CD4-positive, alpha-beta T cell treated with Interleukin-17A for 4 hours (primary cell): Measurements from ENCODE around the gene DLD.
"Not testable (repeated sequence)": the region's sequence is repeated elsewhere in the genome, so short reads cannot be mapped to it uniquely, and the experiment has no call there.

Experiments used
- DNase-seq: peaks from one replicate; pipeline ENCODE4 v3.0.0-alpha.2; 2020; ENCODE audit warnings: mixed read lengths

The DLD gene, protein sequence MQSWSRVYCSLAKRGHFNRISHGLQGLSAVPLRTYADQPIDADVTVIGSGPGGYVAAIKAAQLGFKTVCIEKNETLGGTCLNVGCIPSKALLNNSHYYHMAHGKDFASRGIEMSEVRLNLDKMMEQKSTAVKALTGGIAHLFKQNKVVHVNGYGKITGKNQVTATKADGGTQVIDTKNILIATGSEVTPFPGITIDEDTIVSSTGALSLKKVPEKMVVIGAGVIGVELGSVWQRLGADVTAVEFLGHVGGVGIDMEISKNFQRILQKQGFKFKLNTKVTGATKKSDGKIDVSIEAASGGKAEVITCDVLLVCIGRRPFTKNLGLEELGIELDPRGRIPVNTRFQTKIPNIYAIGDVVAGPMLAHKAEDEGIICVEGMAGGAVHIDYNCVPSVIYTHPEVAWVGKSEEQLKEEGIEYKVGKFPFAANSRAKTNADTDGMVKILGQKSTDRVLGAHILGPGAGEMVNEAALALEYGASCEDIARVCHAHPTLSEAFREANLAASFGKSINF

DNA sequence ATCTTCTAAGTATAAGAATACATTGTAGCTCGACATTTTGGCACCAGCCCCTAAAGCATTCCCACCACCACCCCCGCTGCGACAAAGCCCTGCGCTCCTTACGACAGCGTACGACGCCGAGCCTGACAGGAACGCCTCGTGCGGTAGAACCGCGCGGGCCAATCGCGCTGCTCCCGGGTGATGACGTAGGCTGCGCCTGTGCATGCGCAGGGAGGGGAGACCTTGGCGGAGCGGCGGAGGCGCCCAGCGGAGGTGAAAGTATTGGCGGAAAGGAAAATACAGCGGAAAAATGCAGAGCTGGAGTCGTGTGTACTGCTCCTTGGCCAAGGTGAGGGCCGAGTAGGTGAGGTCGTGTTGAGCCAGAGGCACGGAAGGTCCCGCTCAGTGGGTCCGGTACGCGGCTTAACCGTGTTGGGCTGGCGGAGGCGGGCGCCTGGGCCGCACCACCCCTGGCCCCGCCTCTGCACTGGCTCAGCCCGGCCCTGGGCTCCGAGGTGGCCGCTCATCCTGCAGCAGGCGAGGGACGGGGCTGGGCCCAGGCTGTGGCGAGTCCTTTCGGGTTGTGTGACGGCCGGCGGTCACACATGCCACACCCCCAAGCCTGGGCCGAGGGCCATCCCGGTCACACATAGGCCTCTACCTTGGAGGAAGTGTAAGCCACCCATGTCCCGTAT, at the start of gene DLD:
Gene DLD (plus strand): TSS at position 222 of the 674 bp plus-strand sequence. CDS start 68 bp downstream, at position 290.
- peak; percentile 92 for DNase-seq

DNA sequence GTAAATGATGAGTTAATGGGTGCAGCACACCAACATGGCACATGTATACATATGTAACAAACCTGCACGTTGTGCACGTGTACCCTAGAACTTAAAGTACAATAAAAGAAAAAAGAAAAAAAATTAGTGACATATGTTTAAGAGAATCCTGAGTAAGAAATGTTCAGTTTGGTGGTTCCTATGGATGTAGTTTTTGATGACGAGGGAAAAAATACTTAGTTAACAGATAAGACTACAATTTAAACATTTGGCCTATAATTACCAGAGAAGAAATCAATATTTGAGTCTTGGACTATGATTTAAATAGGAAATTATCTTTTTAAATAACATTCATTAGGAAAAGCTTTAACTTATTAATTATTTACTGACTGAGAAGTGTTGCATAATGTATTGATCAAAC, 48.8 kb upstream of the DLD start:
- DNase-seq, result no peak

DNA sequence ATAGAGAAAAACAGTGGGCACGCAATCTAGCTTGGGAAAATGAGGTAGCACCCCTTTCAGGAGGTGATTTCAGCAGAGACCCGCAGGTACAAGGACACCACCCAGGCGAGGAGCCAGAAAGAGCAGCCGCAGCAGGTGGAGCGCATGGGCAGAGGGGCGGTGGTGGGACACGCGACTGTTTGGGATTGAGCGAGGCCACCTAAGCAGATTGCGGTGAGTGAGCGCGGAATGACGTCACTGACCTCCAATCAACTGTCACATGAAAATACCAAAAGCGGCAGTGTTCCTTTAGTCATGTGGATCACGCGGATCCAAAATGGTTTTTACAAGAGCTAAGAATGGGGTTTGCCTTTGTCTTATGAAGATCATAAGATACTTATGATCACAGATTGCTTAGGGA, 47.8 kb upstream of the DLD start:
- no peak for DNase-seq

DNA sequence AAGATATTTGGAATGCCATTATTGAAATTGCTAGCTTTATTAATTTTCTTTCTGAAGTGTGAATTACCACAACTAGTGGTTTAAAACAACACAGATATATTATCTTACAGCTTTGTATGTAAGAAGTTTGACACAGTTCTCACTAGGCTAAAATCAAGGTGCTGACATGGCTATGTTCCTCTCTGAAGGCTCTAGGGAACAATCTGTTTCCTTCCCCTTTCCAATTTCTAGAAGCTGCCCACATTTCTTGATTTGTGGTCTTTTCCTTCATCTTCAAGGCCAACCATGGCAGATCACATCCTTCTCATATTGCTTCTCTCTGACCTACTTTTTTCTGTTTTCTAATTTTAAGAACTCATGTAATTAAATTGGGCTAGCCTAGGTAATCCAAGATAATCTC, 44.7 kb upstream of the DLD start:
- DNase-seq, result no peak

DNA sequence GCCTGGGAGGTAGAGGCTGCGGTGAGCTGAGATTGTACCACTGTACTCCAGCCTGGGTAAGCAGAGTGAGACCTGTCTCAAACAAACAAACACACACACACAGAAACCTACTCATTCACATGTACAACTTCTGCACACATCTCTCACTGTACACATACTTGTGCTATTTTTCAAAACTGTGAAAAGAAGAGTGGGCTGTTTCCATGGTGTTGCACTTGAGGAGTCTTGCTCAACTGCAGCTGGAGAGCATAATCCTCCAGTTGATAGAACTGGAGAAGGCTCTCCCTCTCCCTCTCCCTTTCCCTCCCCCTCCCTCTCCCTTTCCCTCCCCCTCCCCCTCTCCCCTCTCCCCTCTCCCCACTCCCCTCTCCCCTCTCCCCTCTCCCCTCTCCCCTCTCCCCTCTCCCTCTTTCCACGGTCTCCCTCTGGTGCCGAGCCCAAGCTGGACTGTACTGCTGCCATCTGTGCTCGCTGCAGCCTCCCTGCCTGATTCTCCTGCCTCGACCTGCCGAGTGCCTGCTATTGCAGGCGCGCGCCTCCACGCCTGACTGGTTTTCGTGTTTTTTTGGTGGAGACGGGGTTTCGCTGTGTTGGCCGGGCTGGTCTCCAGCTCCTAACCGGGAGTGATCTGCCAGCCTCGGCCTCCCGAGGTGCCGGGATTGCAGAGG, 43.7 kb upstream of the DLD start:
- DNase-seq, result no peak

DNA sequence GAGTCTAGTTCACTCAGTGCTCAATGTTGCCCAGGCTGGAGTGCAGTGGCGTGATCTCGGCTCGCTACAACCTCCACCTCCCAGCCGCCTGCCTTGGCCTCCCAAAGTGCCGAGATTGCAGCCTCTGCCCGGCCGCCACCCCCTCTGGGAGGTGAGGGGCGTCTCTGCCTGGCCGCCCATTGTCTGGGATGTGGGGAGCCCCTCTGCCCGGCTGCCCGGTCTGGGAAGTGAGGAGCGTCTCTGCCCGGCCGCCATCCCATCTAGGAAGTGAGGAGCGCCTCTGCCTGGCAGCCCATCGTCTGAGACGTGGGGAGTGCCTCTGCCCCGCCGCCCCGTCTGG, 43.2 kb upstream of the DLD start:
- DNase-seq, result not testable (repeated sequence)

DNA sequence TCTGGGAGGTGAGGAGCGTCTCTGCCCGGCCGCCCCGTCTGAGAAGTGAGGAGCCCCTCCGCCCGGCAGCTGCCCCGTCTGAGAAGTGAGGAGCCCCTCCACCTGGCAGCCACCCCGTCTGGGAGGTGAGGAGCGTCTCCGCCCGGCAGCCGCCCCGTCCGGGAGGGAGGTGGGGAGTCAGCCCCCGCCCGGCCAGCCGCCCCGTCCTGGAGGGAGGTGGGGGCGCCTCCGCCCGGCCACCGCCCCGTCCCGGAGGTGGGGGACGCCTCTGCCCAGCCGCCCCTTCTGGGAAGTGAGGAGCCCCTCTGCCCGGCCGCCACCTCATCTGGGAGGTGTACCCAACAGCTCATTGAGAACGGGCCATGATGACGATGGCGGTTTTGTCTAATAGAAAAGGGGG, 42.8 kb upstream of the DLD start:
- not testable (repeated sequence) for DNase-seq

DNA sequence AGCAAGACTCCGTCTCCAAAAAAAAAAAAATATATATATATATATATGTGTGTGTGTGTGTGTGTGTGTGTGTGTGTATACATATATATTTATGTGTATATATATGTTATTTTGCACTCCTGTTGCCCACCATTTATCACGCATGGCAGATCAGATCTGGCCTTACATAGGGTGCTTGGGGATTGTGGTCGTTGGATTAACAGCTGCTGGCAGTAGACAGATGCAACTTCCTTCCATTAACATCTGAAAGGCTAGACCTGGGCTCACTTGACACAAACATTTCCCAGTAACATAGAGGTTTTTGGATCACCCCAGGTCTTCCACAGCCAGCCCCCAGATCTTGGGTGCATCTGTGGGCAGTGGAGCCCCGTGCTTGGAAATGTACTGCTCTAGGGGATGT, 40.8 kb upstream of the DLD start:
- DNase-seq, result no peak

DNA sequence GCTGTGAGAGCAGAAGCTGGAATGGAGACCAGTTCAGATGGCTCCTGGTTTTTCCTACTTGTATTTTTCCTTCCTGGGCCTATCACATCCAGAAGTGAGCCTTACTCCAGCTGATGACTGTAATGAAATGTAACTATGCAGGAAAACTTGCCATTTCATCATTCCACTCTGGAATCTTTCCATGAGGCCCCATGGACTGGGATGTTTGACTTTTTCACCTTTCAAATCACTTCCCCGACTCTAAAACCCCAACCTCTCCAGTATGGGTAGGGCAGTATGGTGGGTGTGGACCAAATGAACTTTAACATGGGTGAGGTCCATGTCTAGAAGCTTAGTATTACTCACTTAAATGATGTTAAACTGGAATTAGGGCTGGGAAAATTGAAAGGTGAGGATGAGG, 40.3 kb upstream of the DLD start:
- DNase-seq, result no peak

DNA sequence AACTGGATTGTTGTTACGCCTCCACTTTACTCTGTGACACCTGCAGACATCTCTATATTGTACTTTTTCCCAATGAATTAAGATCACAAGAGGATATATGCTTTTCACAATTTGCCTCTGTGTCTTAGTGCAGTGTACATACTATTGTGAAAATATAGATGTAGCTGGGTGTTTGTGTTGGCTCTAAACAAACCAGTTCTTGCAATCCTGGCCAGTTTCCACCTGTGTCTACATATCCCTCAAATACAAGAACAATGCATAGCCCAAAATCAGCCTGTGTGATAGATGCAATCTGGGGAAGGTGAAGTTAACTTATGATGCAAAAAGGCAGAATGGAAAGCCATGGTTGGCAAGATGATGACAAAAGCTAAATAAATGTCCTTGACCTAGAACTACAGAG, 36.5 kb upstream of the DLD start:
- DNase-seq, result no peak

DNA sequence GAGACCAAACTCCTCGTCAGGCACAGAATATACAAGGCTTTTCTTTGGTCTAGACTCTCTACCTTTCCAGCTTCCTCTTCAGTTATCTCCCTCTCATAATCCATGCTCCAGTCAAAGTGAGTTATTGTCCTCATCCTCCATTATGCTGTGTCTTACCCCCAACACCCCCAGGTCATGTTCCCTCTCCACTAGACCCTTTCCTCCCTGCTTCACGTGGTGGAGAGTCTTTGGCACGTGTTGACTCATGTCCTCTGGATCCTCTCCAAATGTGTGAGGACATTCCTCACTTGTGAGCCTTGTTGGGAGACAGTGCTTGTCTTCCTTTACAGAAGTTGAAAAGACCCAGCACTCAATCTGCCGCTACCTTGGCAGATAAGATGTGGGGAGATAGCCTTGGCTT, 36.0 kb upstream of the DLD start:
- DNase-seq, result no peak

DNA sequence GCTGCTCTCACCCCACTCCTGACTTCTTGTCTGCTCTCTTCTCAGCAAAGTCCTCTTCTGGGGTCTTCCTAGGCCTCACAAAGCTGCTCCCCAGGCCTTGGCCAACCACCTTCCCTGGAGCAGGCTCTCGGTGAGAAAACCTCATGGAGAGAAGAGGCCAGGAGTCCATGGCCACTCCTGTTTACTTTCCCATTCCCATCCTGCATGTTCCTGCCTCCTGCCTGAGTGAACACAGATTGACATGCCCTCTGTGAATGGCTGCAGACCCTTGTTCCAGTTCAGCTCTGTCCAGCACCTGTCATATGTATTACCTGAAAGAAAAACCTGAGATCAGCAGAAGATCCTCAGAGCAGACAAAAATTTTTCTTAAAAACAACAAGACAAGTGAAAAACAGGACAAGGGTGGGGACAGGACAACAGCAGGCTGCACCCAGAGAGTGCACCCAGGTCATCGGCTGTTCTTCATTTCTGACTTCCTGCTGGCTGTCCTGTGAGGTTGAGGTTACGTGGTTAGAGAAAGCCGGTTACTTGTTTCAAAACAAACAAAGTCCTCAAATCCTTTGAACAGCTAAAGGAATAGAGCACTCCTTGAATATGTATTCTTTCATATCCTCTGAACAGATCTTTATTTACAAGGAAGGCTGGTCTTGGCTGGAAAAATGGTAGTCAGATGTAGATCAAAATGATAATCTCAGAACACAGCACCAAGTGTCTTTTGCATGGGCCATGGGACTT, 34.0 kb upstream of the DLD start:
- DNase-seq, result peak; percentile 55

DNA sequence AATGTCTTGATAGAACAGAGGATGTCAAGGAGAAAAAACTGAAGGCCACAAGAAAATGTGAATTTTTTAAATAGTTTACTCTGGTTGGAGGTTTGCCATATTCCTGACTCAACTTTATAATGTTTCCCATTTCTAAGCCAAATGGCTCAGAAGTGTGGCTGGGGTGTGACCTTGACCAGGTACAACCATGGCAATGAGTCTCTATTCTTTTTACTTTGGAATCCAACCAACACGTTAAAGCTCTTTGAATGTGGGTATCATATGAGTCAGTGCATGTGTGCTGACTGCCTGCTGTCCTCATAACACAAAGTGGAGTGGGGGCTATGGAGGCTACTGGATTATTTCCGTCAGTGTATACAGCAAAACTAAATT, 33.5 kb upstream of the DLD start:
- DNase-seq, result no peak

DNA sequence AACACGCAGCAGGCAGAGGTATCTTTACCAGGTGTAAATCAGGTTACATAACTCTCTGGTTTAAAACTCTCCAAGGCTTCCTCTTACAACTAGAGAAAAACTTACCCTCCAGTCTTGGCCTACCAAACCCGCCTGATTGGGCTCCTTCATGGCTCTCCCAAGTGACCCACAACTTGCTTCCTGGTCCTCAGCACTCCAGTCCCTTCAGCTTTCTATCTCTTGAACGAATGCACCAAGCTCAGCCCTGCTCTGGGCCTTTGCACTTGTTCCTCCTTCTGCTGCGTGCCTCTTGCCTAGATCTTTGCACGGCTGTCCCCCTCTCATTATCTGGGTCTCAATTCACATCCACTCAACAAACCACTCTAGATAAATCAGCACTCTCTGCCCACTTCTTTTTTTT, 32.7 kb upstream of the DLD start:
- no peak for DNase-seq

DNA sequence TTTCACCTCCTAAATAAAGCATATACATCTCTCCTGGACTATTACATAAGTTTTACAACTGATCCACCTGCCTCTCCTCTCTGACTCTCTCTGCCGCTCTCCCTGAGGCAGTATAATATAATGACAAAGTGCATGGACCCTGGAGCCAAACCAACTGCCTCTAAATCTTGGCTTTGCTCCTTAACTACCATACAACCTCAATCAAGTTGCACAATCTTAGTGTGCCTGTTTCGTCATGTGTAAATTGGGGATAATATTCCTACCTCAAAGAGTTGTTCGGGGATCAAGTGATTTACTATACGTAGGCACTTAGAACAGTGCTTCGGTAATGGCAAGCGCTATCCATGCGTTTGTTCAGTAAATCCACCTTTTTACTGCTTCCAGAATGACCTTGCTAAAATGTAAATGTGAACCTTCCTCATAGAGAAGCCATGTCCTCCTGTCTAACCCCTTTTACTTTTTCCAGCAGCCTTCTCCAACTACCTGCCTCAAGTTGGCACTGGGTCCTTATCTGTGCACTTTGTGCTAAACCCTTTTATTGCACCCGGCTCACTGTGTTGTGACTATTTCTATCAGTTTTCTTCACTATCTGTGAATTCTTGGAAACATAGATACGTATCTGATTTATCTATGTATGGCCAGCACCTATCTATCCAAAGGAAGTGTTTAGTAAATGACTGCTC, 30.6 kb upstream of the DLD start:
- DNase-seq, result no peak

DNA sequence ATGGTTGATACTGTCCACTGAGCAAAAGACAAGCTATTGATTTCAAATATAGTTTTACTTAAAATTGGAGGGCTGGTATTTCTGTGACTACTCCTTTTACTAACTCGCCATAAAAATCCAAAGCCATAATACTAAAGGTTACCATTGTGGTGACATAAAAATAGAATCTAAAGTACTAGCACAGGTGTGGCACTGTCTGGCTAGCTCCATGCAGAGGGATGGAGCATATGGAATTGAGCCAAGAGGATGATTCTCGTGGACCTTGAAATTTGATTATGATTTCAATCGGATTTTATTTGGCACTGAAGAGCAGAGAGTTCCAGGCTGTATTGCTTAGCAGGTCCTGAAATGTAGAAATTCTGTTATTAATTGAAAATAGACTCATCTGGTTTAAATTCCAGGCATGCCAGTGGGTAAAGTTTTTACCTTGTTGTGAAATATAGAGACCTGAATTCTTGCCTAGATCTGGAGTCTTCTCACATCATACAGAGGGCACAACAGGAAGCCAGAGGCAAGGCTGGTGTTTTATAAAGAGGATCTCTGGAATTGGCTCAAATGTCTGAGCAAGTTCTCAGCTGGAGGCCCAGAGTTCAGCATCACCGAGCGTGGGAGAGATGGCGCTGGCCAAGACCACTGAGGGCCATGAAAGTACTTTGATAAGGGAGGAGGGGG, 29.9 kb upstream of the DLD start:
- no peak for DNase-seq

DNA sequence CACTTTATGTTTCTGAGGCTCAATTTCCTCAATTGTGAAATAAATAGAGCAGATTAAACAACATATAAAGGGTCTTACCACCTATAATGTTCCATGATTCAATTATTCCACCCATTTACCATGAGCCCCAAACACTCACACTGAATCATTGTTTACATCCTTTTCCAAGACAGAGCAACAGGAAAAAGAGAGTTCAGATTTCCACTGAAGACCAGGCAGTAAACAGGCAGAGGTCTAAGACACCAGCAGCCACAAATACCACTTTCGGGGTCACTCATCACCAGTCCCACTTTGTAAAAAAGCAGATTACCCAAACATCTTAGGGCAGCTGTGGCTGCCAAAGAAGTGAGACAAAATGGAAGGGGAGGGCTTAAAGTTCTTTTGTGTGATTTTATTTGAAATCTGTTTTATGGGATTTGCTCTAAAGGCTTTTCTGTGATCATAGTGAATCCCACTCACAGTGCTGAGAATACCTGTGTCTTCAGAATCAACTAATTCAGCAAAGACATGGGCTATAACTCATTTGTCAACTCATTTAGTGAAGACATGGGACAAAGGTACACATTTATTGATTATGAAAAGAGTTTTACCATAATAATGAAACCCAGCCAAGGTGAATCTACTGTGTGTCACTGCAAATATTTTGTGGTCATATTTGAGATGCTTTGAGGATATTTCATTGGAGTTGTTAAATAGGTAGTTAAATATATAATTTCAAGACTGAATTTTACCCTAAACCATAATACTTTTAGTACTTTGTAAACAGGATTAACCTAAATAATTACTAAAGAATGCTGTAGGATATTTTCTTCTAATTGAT, 24.8 kb upstream of the DLD start:
- no peak for DNase-seq

DNA sequence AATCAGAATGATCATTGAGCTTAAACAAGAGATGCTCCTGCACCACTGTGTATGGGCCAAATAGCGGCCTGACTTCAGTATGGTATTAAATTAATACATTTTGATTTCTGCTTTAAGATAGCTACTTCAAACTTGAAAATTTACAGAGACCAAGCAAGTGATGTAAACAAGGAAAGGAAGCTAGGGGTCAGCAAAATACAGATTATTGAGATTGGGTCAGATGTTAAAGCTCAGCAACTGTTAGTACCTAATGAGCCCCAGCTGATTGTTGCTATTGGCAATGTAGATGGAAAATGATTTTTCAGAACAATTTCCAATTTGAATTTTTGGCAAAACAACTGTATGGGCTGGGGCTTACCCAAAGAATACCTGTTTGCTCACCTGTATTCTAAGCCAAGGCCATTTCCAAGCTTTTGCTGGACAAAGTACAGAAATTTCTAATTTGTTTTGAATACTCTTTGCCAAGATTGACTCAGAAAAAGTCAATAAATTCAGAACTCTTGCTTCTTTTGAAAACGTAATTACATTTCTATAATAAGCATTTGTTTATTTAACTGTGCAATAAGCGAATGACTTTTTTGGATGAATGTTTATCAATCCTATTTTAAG, 23.0 kb upstream of the DLD start:
- no peak for DNase-seq

DNA sequence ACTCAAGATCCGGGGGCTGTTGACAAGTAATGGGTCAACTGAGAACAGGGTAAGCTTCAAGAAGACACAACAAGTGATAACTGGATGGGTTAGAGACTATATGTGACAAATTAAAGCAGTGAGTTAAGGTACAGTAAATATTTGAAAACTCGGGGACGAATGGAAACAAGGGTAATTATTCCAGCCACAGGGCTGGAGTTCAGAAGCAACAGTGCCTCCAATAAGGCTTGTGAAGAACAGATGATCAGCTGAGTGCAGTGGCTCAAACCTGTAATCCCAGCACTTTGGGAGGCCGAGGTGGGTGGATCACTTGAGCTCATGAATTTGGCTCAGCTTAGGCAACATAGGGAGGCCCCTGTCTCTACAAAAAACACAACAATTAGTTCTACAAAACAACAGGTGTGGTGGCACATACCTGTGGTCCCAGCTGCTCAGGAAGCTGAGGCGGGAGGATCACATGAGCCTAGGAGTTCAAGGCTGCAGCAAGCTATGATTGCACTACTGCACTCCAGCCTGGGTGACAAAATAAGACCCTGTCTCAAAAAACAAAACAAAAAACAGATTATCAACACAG, 20.5 kb upstream of the DLD start:
- DNase-seq, result peak; percentile 26

DNA sequence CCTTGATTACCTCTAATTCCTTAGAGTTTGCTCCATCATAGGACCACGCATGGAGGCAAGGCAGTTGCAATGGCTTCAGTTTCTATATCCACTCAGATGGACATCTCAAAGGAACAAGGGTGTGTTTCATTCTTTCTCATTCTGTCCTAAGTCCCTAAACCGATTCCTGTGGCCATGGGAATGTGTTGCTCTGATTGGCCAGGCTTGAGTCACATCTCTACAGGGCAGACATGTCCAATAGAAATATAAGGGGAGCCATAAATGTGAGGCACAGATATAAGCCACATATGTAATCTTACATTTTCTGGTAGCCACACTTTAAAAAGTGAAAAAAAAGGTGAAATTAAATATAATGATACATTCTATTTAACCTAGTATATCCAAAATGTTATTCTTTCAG, 16.9 kb upstream of the DLD start:
- DNase-seq, result no peak
